HCT116 (cell line): Measurements from ENCODE around the gene MED15.

Experiments
- EZH2 ChIP-seq: fragments of 200-600 bp; sonication (generic); IDR thresholded peaks from 2 replicates; pipeline ENCODE4 v1.6.1; 2017; ENCODE audit warnings: antibody characterized with exemption, mixed run types
- EZH2phosphoT487 ChIP-seq: fragments of 200-600 bp; IDR thresholded peaks from 2 replicates; pipeline ENCODE4 v1.6.1; 2018; ENCODE audit warnings: antibody characterized with exemption, borderline replicate concordance
- POLR2A ChIP-seq: IDR thresholded peaks from 2 replicates; pipeline ENCODE4 v1.7.0; 2011; ENCODE audit warnings: borderline replicate concordance; ENCODE audit not compliant: insufficient read depth, insufficient read length; ENCODE audit errors: extremely low read depth
- POLR2AphosphoS5 ChIP-seq: IDR thresholded peaks from 2 replicates; pipeline ENCODE4 v1.6.1; 2011; ENCODE audit warnings: mild to moderate bottlenecking, low read depth, low read length, moderate library complexity
- SIN3A ChIP-seq: IDR thresholded peaks from 2 replicates; pipeline ENCODE4 v1.6.1; 2012; ENCODE audit warnings: low read depth
- SRF ChIP-seq: IDR thresholded peaks from 2 replicates; pipeline ENCODE4 v1.6.1; 2012; ENCODE audit warnings: low read depth
- TF ChIP-seq, protein P1 (sequence below), 3 experiments: fragments of 200-600 bp in 1 of 3; sonication (generic) in 1 of 3; IDR thresholded peaks in 2 of 3; conservative IDR thresholded peaks in 1 of 3; 2 replicates each; pipeline ENCODE4 v1.5.1; 2012 to 2017; ENCODE audit warnings: low read depth in 2 of 3, low read length in 2 of 3, antibody characterized with exemption in 1 of 3, borderline replicate concordance in 1 of 3, control low read depth in 1 of 3, mild to moderate bottlenecking in 1 of 3, mixed read lengths in 1 of 3, mixed run types in 1 of 3, moderate library complexity in 1 of 3; ENCODE audit not compliant: insufficient read depth in 1 of 3
- TF ChIP-seq, protein P2 (sequence below): IDR thresholded peaks from 2 replicates; pipeline ENCODE4 v1.6.1; 2012; ENCODE audit warnings: low read depth

DNA sequence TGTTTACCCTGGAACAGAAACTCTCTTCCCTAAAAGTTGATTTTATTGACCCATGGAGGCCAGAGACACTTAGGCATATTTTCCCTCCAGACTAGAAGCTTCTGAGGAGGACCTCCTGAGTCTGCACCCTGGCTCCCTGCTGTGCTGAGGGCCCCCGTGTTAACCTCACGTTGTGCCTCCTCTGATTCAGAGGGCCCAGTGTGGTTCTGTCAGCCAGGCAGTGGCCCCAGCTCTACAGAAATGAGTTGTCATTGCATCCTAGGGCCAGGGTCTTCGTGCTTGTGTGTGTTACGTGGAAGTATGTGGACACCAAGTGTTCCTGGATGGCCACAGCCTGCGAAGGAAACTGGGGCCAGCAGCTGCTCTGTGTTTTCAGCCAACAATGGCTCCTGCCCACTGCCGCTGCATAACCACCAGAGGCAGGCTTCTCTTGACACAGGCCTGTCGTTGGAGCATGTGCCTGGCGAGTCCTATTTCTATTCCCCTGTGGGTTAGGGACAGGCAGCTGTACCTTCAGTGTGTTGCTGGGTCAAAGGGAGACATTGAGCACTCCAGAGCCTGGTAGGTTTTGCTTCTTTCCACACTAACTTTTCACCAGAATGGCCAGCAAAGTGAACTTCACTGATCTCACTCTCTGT lies 44.5 kb downstream of the MED15 start:
- TF ChIP-seq, protein P1, sequence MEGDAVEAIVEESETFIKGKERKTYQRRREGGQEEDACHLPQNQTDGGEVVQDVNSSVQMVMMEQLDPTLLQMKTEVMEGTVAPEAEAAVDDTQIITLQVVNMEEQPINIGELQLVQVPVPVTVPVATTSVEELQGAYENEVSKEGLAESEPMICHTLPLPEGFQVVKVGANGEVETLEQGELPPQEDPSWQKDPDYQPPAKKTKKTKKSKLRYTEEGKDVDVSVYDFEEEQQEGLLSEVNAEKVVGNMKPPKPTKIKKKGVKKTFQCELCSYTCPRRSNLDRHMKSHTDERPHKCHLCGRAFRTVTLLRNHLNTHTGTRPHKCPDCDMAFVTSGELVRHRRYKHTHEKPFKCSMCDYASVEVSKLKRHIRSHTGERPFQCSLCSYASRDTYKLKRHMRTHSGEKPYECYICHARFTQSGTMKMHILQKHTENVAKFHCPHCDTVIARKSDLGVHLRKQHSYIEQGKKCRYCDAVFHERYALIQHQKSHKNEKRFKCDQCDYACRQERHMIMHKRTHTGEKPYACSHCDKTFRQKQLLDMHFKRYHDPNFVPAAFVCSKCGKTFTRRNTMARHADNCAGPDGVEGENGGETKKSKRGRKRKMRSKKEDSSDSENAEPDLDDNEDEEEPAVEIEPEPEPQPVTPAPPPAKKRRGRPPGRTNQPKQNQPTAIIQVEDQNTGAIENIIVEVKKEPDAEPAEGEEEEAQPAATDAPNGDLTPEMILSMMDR (IDR thresholded peaks at IDR 0.05 in 2 of 3, conservative IDR thresholded peaks at IDR 0.05 in 1 of 3; ENCODE audit: borderline replicate concordance in 1 of 3, insufficient read depth in 1 of 3, low read depth in 2 of 3, low read length in 2 of 3), result peak in 1 of 3 experiments; percentile 29; a peak in 1 of 6 replicates
- TF ChIP-seq POLR2A, result no peak
- TF ChIP-seq EZH2phosphoT487, result no peak
- no peak for TF ChIP-seq POLR2AphosphoS5
- no peak for TF ChIP-seq SRF
- TF ChIP-seq EZH2, result no peak
- TF ChIP-seq, protein P2, sequence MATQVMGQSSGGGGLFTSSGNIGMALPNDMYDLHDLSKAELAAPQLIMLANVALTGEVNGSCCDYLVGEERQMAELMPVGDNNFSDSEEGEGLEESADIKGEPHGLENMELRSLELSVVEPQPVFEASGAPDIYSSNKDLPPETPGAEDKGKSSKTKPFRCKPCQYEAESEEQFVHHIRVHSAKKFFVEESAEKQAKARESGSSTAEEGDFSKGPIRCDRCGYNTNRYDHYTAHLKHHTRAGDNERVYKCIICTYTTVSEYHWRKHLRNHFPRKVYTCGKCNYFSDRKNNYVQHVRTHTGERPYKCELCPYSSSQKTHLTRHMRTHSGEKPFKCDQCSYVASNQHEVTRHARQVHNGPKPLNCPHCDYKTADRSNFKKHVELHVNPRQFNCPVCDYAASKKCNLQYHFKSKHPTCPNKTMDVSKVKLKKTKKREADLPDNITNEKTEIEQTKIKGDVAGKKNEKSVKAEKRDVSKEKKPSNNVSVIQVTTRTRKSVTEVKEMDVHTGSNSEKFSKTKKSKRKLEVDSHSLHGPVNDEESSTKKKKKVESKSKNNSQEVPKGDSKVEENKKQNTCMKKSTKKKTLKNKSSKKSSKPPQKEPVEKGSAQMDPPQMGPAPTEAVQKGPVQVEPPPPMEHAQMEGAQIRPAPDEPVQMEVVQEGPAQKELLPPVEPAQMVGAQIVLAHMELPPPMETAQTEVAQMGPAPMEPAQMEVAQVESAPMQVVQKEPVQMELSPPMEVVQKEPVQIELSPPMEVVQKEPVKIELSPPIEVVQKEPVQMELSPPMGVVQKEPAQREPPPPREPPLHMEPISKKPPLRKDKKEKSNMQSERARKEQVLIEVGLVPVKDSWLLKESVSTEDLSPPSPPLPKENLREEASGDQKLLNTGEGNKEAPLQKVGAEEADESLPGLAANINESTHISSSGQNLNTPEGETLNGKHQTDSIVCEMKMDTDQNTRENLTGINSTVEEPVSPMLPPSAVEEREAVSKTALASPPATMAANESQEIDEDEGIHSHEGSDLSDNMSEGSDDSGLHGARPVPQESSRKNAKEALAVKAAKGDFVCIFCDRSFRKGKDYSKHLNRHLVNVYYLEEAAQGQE, result no peak
- no peak for TF ChIP-seq SIN3A
